HG02885 (cell line): ENCODE results near the gene SH3BP2.

ENCODE experiments used
- ATAC-seq: cut with Tn5 transposase; IDR thresholded peaks from one replicate; pipeline ENCODE4 v1.9.1; 2021; ENCODE audit warnings: mild to moderate bottlenecking; ENCODE audit not compliant: unreplicated experiment, poor library complexity

The SH3BP2 gene

GRCh38 chr4:2867758-2868491 lies 75.0 kb downstream of the SH3BP2 start:
- no peak for ATAC-seq

GRCh38 chr4:2868877-2869487 lies 76.1 kb downstream of the SH3BP2 start:
- ATAC-seq = no peak

GRCh38 chr4:2869659-2870058 lies 76.8 kb downstream of the SH3BP2 start:
- no peak for ATAC-seq

- ATAC-seq = no peak
Measured at GRCh38 chr4:2870082-2870481, 77.2 kb downstream of the SH3BP2 start.

GRCh38 chr4:2871466-2871865 lies 78.6 kb downstream of the SH3BP2 start:
- ATAC-seq = no peak

- no peak for ATAC-seq
Measured at GRCh38 chr4:2871911-2872310, 79.0 kb downstream of the SH3BP2 start.

- ATAC-seq = no peak
Measured at GRCh38 chr4:2873329-2873728, 80.4 kb downstream of the SH3BP2 start.

GRCh38 chr4:2874861-2875260 lies 82.0 kb downstream of the SH3BP2 start:
- no peak for ATAC-seq

- ATAC-seq = no peak
Measured at GRCh38 chr4:2875556-2875955, 82.7 kb downstream of the SH3BP2 start.

GRCh38 chr4:2878346-2878745 lies 85.5 kb downstream of the SH3BP2 start:
- no peak for ATAC-seq

- no peak for ATAC-seq
Measured at GRCh38 chr4:2879026-2879425, 86.1 kb downstream of the SH3BP2 start.

- no peak for ATAC-seq
Measured at GRCh38 chr4:2881431-2881830, 88.5 kb downstream of the SH3BP2 start.

- no peak for ATAC-seq
Measured at GRCh38 chr4:2882341-2882740, 89.5 kb downstream of the SH3BP2 start.

GRCh38 chr4:2886161-2886560 lies 93.3 kb downstream of the SH3BP2 start:
- no peak for ATAC-seq

- ATAC-seq = no peak
Measured at GRCh38 chr4:2886622-2887021, 93.7 kb downstream of the SH3BP2 start.

GRCh38 chr4:2887343-2887742 lies 94.5 kb downstream of the SH3BP2 start:
- ATAC-seq = no peak

- no peak for ATAC-seq
Measured at GRCh38 chr4:2888886-2889285, 96.0 kb downstream of the SH3BP2 start.
